GM06990 (cell line): Measurements from ENCODE around the gene LYPD6.

ENCODE experiments used
- DNase-seq: peaks from one replicate; pipeline ENCODE4 v3.0.0-alpha.2; 2011; ENCODE audit not compliant: insufficient read length; ENCODE audit errors: extremely low read depth
- H3K27me3 ChIP-seq: replicated peaks from 2 replicates; pipeline ENCODE4 v1.6.0; 2011; ENCODE audit warnings: low read length; ENCODE audit not compliant: control insufficient read depth, insufficient read depth
- H3K36me3 ChIP-seq: 2 replicates; pipeline ENCODE4 v1.5.1; 2011; ENCODE audit warnings: low read length; ENCODE audit not compliant: control insufficient read depth, insufficient read depth
- H3K4me3 ChIP-seq: replicated peaks from 2 replicates; pipeline ENCODE4 v1.5.1; 2011; ENCODE audit warnings: low read depth, mild to moderate bottlenecking, control low read depth, low read length
- TF ChIP-seq, protein P1 (sequence below): IDR thresholded peaks from 2 replicates; pipeline ENCODE4 v1.5.1; 2011; ENCODE audit warnings: low read length, control low read depth, mild to moderate bottlenecking, inconsistent platforms; ENCODE audit not compliant: insufficient read depth, poor library complexity, severe bottlenecking

Gene LYPD6

DNA sequence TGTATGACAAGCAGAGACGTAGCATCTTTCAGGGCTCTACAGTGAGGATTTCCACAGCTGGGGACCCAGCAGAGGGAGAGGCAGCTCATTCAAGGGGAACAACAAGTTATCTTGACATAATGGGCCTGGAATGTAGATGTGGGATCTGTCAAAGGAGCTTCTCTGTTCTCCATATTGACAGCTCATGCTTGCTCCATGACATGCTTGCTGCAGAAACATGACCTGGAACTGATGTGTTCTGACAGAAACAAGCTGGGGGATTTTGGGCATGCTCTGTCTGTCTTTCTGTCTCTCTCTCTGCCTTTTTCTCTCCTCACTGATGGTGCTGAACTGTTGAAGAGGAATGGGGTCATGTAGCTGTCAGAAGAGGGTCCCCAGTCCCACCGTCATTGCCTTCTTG, 177.6 kb downstream of the LYPD6 start:
- Histone ChIP-seq H3K27me3 (no peaks in the 10 kb centered on the region; the same call in 1 of the 2 replicates), H3K4me3 (no peak overlapping the region), H3K36me3 (no peaks in the 10 kb centered on the region)
- TF ChIP-seq, protein P1, sequence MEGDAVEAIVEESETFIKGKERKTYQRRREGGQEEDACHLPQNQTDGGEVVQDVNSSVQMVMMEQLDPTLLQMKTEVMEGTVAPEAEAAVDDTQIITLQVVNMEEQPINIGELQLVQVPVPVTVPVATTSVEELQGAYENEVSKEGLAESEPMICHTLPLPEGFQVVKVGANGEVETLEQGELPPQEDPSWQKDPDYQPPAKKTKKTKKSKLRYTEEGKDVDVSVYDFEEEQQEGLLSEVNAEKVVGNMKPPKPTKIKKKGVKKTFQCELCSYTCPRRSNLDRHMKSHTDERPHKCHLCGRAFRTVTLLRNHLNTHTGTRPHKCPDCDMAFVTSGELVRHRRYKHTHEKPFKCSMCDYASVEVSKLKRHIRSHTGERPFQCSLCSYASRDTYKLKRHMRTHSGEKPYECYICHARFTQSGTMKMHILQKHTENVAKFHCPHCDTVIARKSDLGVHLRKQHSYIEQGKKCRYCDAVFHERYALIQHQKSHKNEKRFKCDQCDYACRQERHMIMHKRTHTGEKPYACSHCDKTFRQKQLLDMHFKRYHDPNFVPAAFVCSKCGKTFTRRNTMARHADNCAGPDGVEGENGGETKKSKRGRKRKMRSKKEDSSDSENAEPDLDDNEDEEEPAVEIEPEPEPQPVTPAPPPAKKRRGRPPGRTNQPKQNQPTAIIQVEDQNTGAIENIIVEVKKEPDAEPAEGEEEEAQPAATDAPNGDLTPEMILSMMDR: no peak
- no peak for DNase-seq

DNA sequence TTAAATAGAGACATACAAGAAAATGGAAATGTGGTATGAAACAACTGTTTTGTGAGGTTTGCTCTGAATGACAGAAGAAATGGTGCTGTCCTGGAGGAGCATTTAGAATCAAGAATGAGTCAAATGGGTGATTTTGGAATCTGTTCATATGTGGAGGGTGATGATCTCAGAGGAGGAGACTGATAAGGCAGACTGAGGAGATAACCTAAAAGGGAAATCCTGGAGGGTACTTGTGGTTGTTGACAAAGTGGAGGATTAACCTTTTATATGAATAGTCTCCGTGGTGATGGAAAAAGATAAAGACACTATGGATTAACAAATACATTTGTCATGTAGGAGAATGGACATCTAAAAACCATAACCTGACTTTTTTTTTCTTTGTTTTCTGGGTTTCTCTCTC, 183.1 kb downstream of the LYPD6 start:
- no peak for DNase-seq
- H3K4me3 ChIP-seq: no peak overlapping the region
- H3K27me3 ChIP-seq: no peaks in the 10 kb centered on the region
- TF ChIP-seq, protein P1: no peak
- no peaks in the 10 kb centered on the region for H3K36me3 ChIP-seq
